ENCODE measurements around the gene SLIT3.

SLIT3 gene

DNA sequence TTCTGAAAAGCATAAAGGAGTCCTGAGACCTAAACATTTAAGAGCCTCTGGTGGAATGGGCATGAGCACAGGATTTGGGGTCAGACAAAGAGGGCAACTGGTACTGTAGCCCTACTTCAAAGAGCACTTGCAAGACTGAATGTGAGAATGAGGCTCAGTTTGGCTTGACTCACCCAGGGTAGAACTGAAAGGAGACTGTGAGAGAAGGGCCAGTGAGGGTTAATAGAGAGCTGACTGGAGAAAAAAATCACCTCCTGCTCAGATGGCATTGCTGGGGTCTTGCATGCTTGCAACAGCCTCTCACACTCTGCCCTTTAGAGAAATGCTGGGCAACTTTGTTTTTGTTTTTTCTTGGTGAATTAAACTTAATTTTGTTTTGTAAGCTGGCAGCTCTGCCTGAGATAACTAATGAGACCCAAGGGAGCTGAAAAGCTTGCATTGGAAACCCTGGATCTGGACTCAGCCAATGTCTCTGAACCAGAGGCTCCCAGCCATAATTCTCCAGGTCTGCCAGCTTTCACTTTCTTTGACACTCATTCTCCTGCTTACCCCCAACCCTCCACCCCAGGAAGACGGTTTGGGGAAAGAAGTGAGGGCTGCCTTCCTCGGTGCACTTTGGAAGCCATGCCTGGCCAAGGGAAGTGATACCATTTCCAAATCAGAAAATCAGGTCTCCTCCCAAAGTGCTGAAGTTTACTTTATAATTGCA, 560.7 kb downstream of the SLIT3 start:
- Histone ChIP-seq H3K4me3 (ENCODE audit: low read length) (no peak overlapping the region), H3K27me3 (ENCODE audit: insufficient read depth, low read length) (no peaks in the 10 kb centered on the region), H3K4me1 (ENCODE audit: insufficient read depth, low read length) (no peaks in the 10 kb centered on the region), H3K36me3 (ENCODE audit: insufficient read depth, low read depth, low read length) (no peaks in the 10 kb centered on the region), H3K9ac (ENCODE audit: low read depth, low read length) (no peak overlapping the region), H3K27ac (ENCODE audit: low read length) (no peak overlapping the region), H3K9me3 (ENCODE audit: insufficient read depth, low read depth, low read length) (no peaks in the 10 kb centered on the region)

GRCh38 chr5:168737066-168737465, 563.9 kb downstream of the SLIT3 start:
- Histone ChIP-seq H3K4me3 (ENCODE audit: low read length) (no peak overlapping the region), H3K27ac (ENCODE audit: low read length) (no peak overlapping the region), H3K27me3 (ENCODE audit: insufficient read depth, low read length) (no peaks in the 10 kb centered on the region), H3K36me3 (ENCODE audit: insufficient read depth, low read depth, low read length) (no peaks in the 10 kb centered on the region), H3K4me1 (ENCODE audit: insufficient read depth, low read length) (no peaks in the 10 kb centered on the region), H3K9ac (ENCODE audit: low read depth, low read length) (no peak overlapping the region), H3K9me3 (ENCODE audit: insufficient read depth, low read depth, low read length) (no peaks in the 10 kb centered on the region)

DNA sequence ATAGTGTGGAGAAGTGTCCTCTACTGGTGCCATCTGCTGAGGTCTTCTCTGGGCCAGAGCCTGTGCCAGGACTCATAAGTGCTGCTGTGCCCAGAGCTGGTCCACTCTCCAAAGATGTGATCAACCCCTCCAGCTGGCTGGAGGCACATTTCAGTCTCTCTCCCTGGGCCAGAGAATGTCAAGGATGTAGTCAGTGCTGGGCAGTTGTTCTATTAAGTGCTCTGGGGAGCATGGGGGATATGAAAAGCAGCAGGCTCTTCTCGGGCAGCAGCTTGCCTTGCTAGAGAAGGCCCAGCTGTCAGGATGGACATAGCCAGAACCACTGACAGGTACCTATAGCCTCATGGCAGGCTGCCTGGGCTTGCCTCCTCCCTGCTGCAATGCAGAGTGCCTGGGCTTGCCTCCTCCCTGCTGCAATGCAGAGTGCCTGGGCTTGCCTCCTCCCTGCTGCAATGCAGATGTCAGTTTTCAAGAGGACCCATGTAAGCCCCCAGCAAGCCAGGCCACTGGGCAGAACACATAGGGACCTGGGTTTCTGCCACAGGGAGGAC, 564.6 kb downstream of the SLIT3 start:
- no peaks in the 10 kb centered on the region for H3K4me1 ChIP-seq (ENCODE audit: insufficient read depth, low read length)
- no peak overlapping the region for H3K27ac ChIP-seq (ENCODE audit: low read length)
- no peaks in the 10 kb centered on the region for H3K27me3 ChIP-seq (ENCODE audit: insufficient read depth, low read length)
- no peaks in the 10 kb centered on the region for H3K36me3 ChIP-seq (ENCODE audit: insufficient read depth, low read depth, low read length)
- H3K9me3 ChIP-seq (ENCODE audit: insufficient read depth, low read depth, low read length): no peaks in the 10 kb centered on the region
- H3K9ac ChIP-seq (ENCODE audit: low read depth, low read length): no peak overlapping the region
- H3K4me3 ChIP-seq (ENCODE audit: low read length): no peak overlapping the region

DNA sequence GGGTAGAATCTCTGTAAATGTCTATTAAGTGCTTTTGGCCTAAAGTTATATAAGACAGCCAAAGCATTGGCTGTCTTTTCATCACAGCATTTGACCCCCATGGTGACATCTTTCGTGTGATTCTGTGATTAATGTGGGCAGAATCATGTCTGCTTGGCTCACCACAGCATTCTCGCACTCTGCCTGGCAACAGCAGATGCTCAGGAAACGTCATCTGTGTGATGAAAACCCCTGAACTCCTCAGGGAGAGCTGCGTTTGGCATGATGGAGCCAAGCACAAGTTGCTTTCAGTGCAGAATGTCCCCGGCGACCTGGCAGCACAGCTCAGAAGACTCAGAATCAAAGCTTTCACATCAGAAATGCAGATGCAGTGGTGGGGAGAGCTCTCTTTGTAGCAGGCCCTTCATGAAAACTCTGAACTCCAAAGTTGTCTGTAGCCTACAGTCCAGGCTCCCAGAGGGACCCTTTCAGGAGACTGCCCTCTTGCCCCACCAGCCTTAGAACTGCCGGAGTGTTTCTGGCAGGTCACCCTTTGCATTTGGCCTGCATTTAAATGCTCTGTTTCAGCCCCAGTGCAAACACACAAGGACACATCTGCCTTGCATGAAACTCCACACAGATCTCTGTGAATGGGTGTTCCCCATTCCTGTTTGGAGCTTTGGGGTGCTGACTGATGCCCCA, 566.2 kb downstream of the SLIT3 start:
- H3K4me3 ChIP-seq (ENCODE audit: low read length): no peak overlapping the region
- no peaks in the 10 kb centered on the region for H3K27me3 ChIP-seq (ENCODE audit: insufficient read depth, low read length)
- no peaks in the 10 kb centered on the region for H3K4me1 ChIP-seq (ENCODE audit: insufficient read depth, low read length)
- no peak overlapping the region for H3K9ac ChIP-seq (ENCODE audit: low read depth, low read length)
- H3K27ac ChIP-seq (ENCODE audit: low read length): no peak overlapping the region
- H3K36me3 ChIP-seq (ENCODE audit: insufficient read depth, low read depth, low read length): no peaks in the 10 kb centered on the region
- H3K9me3 ChIP-seq (ENCODE audit: insufficient read depth, low read depth, low read length): no peaks in the 10 kb centered on the region

DNA sequence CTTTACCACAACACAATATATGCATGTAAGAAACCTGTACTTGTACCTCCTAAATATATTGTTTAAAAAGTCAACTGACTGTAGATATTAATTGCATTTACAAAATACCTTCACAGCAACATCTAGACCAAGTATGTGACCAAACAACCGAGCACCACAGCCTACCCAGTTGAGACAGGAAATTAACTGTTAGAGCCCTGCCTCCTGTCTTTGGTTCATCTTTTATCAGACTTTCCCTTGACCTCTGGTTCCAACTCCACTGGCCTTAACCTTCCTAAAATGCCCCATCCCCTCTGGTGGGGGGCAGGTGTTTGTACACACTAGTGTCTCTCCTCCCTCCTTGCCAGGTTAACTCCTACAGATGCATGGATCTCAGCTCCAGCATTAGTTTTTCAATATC, 566.8 kb downstream of the SLIT3 start:
- Histone ChIP-seq H3K27ac (ENCODE audit: low read length) (no peak overlapping the region), H3K4me1 (ENCODE audit: insufficient read depth, low read length) (no peaks in the 10 kb centered on the region), H3K4me3 (ENCODE audit: low read length) (no peak overlapping the region), H3K36me3 (ENCODE audit: insufficient read depth, low read depth, low read length) (no peaks in the 10 kb centered on the region), H3K27me3 (ENCODE audit: insufficient read depth, low read length) (no peaks in the 10 kb centered on the region), H3K9ac (ENCODE audit: low read depth, low read length) (no peak overlapping the region), H3K9me3 (ENCODE audit: insufficient read depth, low read depth, low read length) (no peaks in the 10 kb centered on the region)

DNA sequence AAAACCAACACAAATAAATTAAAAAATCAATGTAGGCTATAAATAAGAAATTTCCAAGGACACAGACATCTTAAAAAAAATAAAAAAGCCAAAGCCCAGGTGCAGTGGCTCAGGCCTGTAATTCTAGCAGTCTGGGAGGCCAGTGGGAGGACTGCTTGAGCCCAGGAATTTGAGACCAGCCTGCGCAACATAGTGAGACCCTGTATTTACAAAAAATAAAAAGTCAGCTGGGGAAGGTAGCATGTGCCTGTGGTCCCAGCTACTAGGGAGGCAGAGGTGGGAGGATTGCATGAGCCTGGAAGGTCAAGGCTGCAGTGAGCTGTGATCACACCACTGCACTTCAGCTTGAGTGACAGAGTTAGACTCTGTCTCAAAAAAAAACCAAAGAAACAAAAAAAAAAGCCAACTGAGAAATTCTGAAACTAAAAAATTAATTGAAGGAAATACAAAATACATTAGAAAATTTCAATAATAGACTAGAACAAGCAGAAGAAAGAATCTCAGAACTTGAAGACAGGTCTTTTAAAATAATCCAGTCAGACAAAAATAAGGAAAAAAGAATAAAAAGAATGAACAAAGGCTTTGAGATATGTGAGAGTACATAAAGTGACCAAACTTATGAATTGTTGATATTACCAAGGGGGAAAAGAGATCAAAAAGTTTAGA, 572.3 kb downstream of the SLIT3 start:
- no peak overlapping the region for H3K27ac ChIP-seq (ENCODE audit: low read length)
- H3K27me3 ChIP-seq (ENCODE audit: insufficient read depth, low read length): no peaks in the 10 kb centered on the region
- H3K4me3 ChIP-seq (ENCODE audit: low read length): no peak overlapping the region
- no peaks in the 10 kb centered on the region for H3K36me3 ChIP-seq (ENCODE audit: insufficient read depth, low read depth, low read length)
- no peaks in the 10 kb centered on the region for H3K4me1 ChIP-seq (ENCODE audit: insufficient read depth, low read length)
- H3K9ac ChIP-seq (ENCODE audit: low read depth, low read length): no peak overlapping the region
- no peaks in the 10 kb centered on the region for H3K9me3 ChIP-seq (ENCODE audit: insufficient read depth, low read depth, low read length)

GRCh38 chr5:168727547-168727946, 573.4 kb downstream of the SLIT3 start:
- no peaks in the 10 kb centered on the region for H3K27me3 ChIP-seq (ENCODE audit: insufficient read depth, low read length)
- no peaks in the 10 kb centered on the region for H3K36me3 ChIP-seq (ENCODE audit: insufficient read depth, low read depth, low read length)
- no peaks in the 10 kb centered on the region for H3K9me3 ChIP-seq (ENCODE audit: insufficient read depth, low read depth, low read length)
- no peak overlapping the region for H3K9ac ChIP-seq (ENCODE audit: low read depth, low read length)
- no peak overlapping the region for H3K4me3 ChIP-seq (ENCODE audit: low read length)
- H3K27ac ChIP-seq (ENCODE audit: low read length): no peak overlapping the region
- no peaks in the 10 kb centered on the region for H3K4me1 ChIP-seq (ENCODE audit: insufficient read depth, low read length)

DNA sequence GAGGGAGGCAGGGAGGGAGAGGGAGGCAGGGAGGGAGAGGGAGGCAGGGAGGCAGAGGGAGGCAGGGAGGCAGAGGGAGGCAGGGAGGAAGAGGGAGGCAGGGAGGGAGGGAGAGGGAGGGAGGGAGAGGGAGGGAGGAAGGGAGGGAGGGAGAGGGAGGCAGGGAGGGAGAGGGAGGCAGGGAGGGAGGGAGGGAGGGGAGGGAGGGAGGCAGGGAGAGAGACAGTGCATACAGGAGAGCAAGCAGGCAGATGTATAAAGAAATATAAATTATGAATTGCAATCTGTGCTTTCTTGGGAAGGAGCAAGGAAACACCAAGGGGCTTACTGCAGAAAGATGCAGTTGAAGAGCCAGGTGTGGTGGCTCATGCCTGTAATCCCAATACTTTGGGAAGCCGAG, 574.6 kb downstream of the SLIT3 start:
- Histone ChIP-seq H3K9ac (ENCODE audit: low read depth, low read length) (no peak overlapping the region), H3K9me3 (ENCODE audit: insufficient read depth, low read depth, low read length) (no peaks in the 10 kb centered on the region), H3K27ac (ENCODE audit: low read length) (no peak overlapping the region), H3K4me3 (ENCODE audit: low read length) (no peak overlapping the region), H3K27me3 (ENCODE audit: insufficient read depth, low read length) (no peaks in the 10 kb centered on the region), H3K36me3 (ENCODE audit: insufficient read depth, low read depth, low read length) (no peaks in the 10 kb centered on the region), H3K4me1 (ENCODE audit: insufficient read depth, low read length) (no peaks in the 10 kb centered on the region)

- Histone ChIP-seq H3K36me3 (ENCODE audit: insufficient read depth, low read depth, low read length) (no peaks in the 10 kb centered on the region), H3K27me3 (ENCODE audit: insufficient read depth, low read length) (no peaks in the 10 kb centered on the region), H3K4me3 (ENCODE audit: low read length) (no peak overlapping the region), H3K27ac (ENCODE audit: low read length) (no peak overlapping the region), H3K4me1 (ENCODE audit: insufficient read depth, low read length) (no peaks in the 10 kb centered on the region), H3K9me3 (ENCODE audit: insufficient read depth, low read depth, low read length) (no peaks in the 10 kb centered on the region), H3K9ac (ENCODE audit: low read depth, low read length) (no peak overlapping the region)
Observed at GRCh38 chr5:168724227-168724626, 576.7 kb downstream of the SLIT3 start.

DNA sequence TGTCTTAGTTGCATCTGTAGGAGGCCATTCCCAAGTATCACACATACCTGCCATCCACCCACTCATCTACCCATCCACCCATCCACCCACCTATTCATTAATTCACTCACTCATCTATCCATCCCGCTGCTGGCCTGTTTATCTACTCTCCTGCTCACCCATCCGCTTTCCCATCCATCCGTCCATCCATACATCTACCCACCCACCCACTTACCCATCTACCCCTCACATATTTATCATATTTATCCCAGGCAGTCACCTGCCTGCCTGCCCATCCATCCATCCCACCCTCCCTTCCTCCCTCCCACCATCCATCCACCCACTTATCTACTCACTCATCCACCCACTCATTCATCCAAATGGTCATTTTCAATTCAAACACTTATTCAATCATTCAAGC, 577.9 kb downstream of the SLIT3 start:
- Histone ChIP-seq H3K9me3 (ENCODE audit: insufficient read depth, low read depth, low read length) (no peaks in the 10 kb centered on the region), H3K27me3 (ENCODE audit: insufficient read depth, low read length) (no peaks in the 10 kb centered on the region), H3K4me1 (ENCODE audit: insufficient read depth, low read length) (no peaks in the 10 kb centered on the region), H3K27ac (ENCODE audit: low read length) (no peak overlapping the region), H3K9ac (ENCODE audit: low read depth, low read length) (no peak overlapping the region), H3K36me3 (ENCODE audit: insufficient read depth, low read depth, low read length) (no peaks in the 10 kb centered on the region), H3K4me3 (ENCODE audit: low read length) (no peak overlapping the region)

GRCh38 chr5:168721966-168722365, 579.0 kb downstream of the SLIT3 start:
- no peak overlapping the region for H3K9ac ChIP-seq (ENCODE audit: low read depth, low read length)
- H3K27me3 ChIP-seq (ENCODE audit: insufficient read depth, low read length): no peaks in the 10 kb centered on the region
- H3K36me3 ChIP-seq (ENCODE audit: insufficient read depth, low read depth, low read length): no peaks in the 10 kb centered on the region
- no peak overlapping the region for H3K27ac ChIP-seq (ENCODE audit: low read length)
- no peaks in the 10 kb centered on the region for H3K9me3 ChIP-seq (ENCODE audit: insufficient read depth, low read depth, low read length)
- no peak overlapping the region for H3K4me3 ChIP-seq (ENCODE audit: low read length)
- no peaks in the 10 kb centered on the region for H3K4me1 ChIP-seq (ENCODE audit: insufficient read depth, low read length)

Data from iPS-20b (cell line).